Measurements from ENCODE around the gene WDR20.

WDR20 gene

GRCh38 chr14:102215576-102216250, 76.0 kb downstream of the WDR20 start:
- DNase-seq (ENCODE audit: extremely low spot score) = no peak
- TF ChIP-seq CTCF (IDR thresholded peaks at IDR 0.05; ENCODE audit: control extremely low read depth, extremely low read depth, low read depth, missing control alignments) = no peak
- CTCF ChIA-PET = interaction anchor here (1.2 kb wide), 1 partner anchor 14 kb away, joined by 3 read pairs; no protein-coding TSS in a partner anchor
- POLR2A ChIA-PET = no interaction called here

- ChIA-PET CTCF (interaction anchor here (1.0 kb wide), 1 partner anchor 12 kb away, joined by 3 read pairs; no protein-coding TSS in a partner anchor), POLR2A (no interaction called here)
- no peak for TF ChIP-seq CTCF (IDR thresholded peaks at IDR 0.05; ENCODE audit: control extremely low read depth, extremely low read depth, low read depth, missing control alignments)
- DNase-seq (ENCODE audit: extremely low spot score) = no peak
Measured at GRCh38 chr14:102217399-102217798, 77.7 kb downstream of the WDR20 start.

GRCh38 chr14:102217987-102218421, 78.3 kb downstream of the WDR20 start:
- CTCF ChIA-PET = interaction anchor here (1.0 to 1.2 kb wide), 2 partner anchors 11 to 121 kb away, joined by 3 read pairs; no protein-coding TSS in a partner anchor
- no peak for TF ChIP-seq CTCF (IDR thresholded peaks at IDR 0.05; ENCODE audit: control extremely low read depth, extremely low read depth, low read depth, missing control alignments)
- no peak for DNase-seq (ENCODE audit: extremely low spot score)
- POLR2A ChIA-PET = no interaction called here

- ChIA-PET CTCF (interaction anchor here (1.0 to 1.2 kb wide), 2 partner anchors 11 to 121 kb away, joined by 3 read pairs; no protein-coding TSS in a partner anchor), POLR2A (no interaction called here)
- no peak for TF ChIP-seq CTCF (IDR thresholded peaks at IDR 0.05; ENCODE audit: control extremely low read depth, extremely low read depth, low read depth, missing control alignments)
- no peak for DNase-seq (ENCODE audit: extremely low spot score)
Measured at GRCh38 chr14:102218688-102219087, 79.0 kb downstream of the WDR20 start.

GRCh38 chr14:102219316-102219715, 79.6 kb downstream of the WDR20 start:
- POLR2A ChIA-PET = no interaction called here
- no peak for TF ChIP-seq CTCF (IDR thresholded peaks at IDR 0.05; ENCODE audit: control extremely low read depth, extremely low read depth, low read depth, missing control alignments)
- DNase-seq (ENCODE audit: extremely low spot score) = no peak
- CTCF ChIA-PET = no interaction called here

GRCh38 chr14:102220031-102220430, 80.3 kb downstream of the WDR20 start:
- ChIA-PET CTCF (no interaction called here), POLR2A (no interaction called here)
- peak; percentile 88 for DNase-seq (ENCODE audit: extremely low spot score)
- TF ChIP-seq CTCF (IDR thresholded peaks at IDR 0.05; ENCODE audit: control extremely low read depth, extremely low read depth, low read depth, missing control alignments) = no peak
